Stimulated activated naive B cell treated with anti-CD40 and anti-IgM and Interleukin-4, amounts not matched to agents 10 μg/mL and 1 μg/mL and 100 μg/mL, for 72 hours (primary cell): ENCODE measurements around the gene GLRX5.

ENCODE experiments used
- ATAC-seq, 2 donors: fragments of 150-1000 bp; cut with Tn5 transposase; replicated peaks; 2 replicates each; pipeline ENCODE4 v1.10.0; 2021; ENCODE audit warnings: moderate library complexity in 1 of 2
- DNase-seq: peaks from one replicate; pipeline ENCODE4 v3.0.0; 2021
- H3K27ac Mint-ChIP-seq: one replicate; pipeline ENCODE4 v1.8.0; 2022; ENCODE audit warnings: mild to moderate bottlenecking, mixed read lengths
- H3K27me3 Mint-ChIP-seq, 2 donors: one replicate each; pipeline ENCODE4 v1.8.0; 2022; ENCODE audit warnings: mixed read lengths in 2 of 2
- H3K36me3 Mint-ChIP-seq, 2 donors: one replicate each; pipeline ENCODE4 v1.8.0; 2022; ENCODE audit warnings: mixed read lengths in 2 of 2, mild to moderate bottlenecking in 1 of 2
- H3K4me1 Mint-ChIP-seq, 2 donors: one replicate each; pipeline ENCODE4 v1.8.0; 2022; ENCODE audit warnings: mixed read lengths in 2 of 2, mild to moderate bottlenecking in 1 of 2
- H3K4me3 Mint-ChIP-seq, 2 donors: one replicate each; pipeline ENCODE4 v1.8.0; 2022; ENCODE audit warnings: mild to moderate bottlenecking in 2 of 2, mixed read lengths in 2 of 2, moderate library complexity in 1 of 2
- H3K9me3 Mint-ChIP-seq, 2 donors: one replicate each; pipeline ENCODE4 v1.8.0; 2022; ENCODE audit warnings: mixed read lengths in 2 of 2, mild to moderate bottlenecking in 1 of 2

GLRX5 gene

GRCh38 chr14:95494456-95494855 lies 40.4 kb upstream of the GLRX5 start:
- DNase-seq = no peak
- peak overlapping the region; percentile 10 to 36 for H3K4me3 Mint-ChIP-seq
- peaks cover 47 to 78% of the 10 kb centered on the region in 2 donors for H3K4me1 Mint-ChIP-seq
- H3K27me3 Mint-ChIP-seq = no peaks in the 10 kb centered on the region
- H3K9me3 Mint-ChIP-seq = peaks cover 0 to 2% of the 10 kb centered on the region in 2 donors
- peaks cover 17 to 42% of the 10 kb centered on the region in 2 donors for H3K36me3 Mint-ChIP-seq
- ATAC-seq = no peak
- H3K27ac Mint-ChIP-seq = peak overlapping the region; percentile 99

DNA sequence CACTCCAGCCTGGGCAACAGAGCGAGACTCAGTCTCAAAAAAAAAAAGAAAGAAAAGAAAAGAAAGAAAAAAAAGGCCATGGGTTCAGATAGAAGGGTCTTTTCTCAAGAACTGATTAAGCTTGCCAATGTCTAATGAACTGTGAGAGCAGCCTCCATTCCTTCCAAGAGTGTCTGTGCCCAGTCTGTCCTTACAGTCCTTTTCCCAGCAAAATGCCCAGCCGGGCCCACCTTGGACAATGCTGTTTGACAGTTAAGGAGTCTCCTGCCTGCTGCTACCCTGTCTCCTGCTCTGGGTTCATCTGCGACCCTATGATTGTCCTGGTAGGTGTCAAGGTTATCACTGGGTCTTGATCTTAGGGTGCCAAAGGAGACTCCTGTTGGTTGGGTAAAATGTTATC lies 39.8 kb upstream of the GLRX5 start:
- H3K4me3 Mint-ChIP-seq = peak overlapping the region; percentile 57 to 69
- H3K9me3 Mint-ChIP-seq = peaks cover 0 to 2% of the 10 kb centered on the region in 2 donors
- peaks cover 45 to 78% of the 10 kb centered on the region in 2 donors for H3K4me1 Mint-ChIP-seq
- H3K27ac Mint-ChIP-seq = peak overlapping the region; percentile 99
- DNase-seq = no peak
- H3K27me3 Mint-ChIP-seq = no peaks in the 10 kb centered on the region
- H3K36me3 Mint-ChIP-seq = peaks cover 17 to 44% of the 10 kb centered on the region in 2 donors
- ATAC-seq = peak; percentile 0 to 38

- peak overlapping the region; percentile 99 for H3K27ac Mint-ChIP-seq
- peaks cover 0 to 2% of the 10 kb centered on the region in 2 donors for H3K9me3 Mint-ChIP-seq
- DNase-seq = peak; percentile 82
- ATAC-seq = peak; percentile 92 to 95
- H3K4me1 Mint-ChIP-seq = peaks cover 48 to 78% of the 10 kb centered on the region in 2 donors
- H3K36me3 Mint-ChIP-seq = peaks cover 18 to 49% of the 10 kb centered on the region in 2 donors
- H3K4me3 Mint-ChIP-seq = peak overlapping the region; percentile 57 to 69
- H3K27me3 Mint-ChIP-seq = no peaks in the 10 kb centered on the region
These were observed 39.3 kb upstream of the GLRX5 start for GRCh38 chr14:95495538-95496025.

DNA sequence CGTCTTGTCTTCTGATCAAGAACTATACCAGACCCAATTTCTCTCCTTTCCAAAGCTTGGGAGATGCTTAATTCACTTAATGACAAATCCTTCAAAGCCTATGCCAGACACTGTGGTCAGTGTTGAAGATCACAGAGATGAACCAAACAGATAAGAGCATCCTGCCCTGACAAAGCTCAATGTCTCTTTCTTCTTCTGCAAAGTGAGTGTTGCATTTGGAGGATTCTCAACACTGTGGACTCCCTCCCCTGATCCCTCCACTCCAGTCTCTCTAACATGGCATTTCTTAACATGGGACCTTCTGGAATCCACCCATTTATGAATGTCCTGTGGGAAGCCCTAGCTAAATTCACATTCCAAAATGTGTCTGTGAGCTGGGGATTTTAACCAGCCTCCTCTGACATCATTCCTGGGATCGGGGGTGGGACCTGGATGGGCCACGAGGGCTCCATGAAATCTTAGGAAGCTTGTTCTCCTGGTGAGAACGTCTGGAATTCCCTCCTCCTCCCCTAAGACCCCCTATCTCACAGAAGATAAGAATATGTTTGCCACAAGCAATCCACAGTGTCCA lies 38.7 kb upstream of the GLRX5 start:
- H3K4me3 Mint-ChIP-seq = peak overlapping the region in 1 of 2 donors; percentile 34
- ATAC-seq (peak; percentile 28), DNase-seq (no peak)
- peak overlapping the region; percentile 99 for H3K27ac Mint-ChIP-seq
- H3K27me3 Mint-ChIP-seq = no peaks in the 10 kb centered on the region
- peaks cover 24 to 49% of the 10 kb centered on the region in 2 donors for H3K36me3 Mint-ChIP-seq
- H3K9me3 Mint-ChIP-seq = peaks cover 0 to 2% of the 10 kb centered on the region in 2 donors
- H3K4me1 Mint-ChIP-seq = peaks cover 49 to 78% of the 10 kb centered on the region in 2 donors

DNA sequence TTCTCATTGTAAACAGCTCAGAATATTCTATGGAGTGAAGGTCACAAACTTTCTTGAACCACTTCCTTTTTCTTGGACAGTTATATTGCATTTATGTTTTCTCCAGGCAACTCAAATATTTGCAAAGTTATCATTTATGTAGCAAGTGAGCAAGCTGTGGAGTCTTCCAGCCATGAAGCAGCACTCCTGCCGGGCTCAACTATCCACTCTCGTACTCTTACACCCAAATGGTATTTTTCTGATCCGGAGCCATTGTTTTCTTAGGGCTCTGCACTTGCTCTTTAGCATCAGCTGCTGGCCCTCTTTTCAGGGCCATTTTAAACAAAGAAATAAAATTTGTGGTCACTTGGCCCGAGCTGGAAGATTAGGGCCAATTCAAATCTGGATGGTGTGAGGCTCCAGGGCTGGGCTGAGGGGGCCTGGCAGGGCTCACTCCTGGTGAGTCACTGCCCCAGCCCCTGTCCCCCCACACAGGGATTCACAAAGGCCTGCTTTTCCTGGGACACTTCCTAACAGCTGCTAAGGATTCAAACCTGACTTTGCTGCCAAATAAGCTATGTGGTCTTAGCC lies 38.1 kb upstream of the GLRX5 start:
- H3K27ac Mint-ChIP-seq = peak overlapping the region; percentile 99
- no peak for DNase-seq
- peaks cover 21 to 48% of the 10 kb centered on the region in 2 donors for H3K36me3 Mint-ChIP-seq
- no peaks in the 10 kb centered on the region for H3K27me3 Mint-ChIP-seq
- H3K4me3 Mint-ChIP-seq = peak overlapping the region in 1 of 2 donors; percentile 34
- H3K9me3 Mint-ChIP-seq = peaks cover 0 to 1% of the 10 kb centered on the region in 2 donors
- ATAC-seq = no peak
- H3K4me1 Mint-ChIP-seq = peaks cover 50 to 83% of the 10 kb centered on the region in 2 donors

DNA sequence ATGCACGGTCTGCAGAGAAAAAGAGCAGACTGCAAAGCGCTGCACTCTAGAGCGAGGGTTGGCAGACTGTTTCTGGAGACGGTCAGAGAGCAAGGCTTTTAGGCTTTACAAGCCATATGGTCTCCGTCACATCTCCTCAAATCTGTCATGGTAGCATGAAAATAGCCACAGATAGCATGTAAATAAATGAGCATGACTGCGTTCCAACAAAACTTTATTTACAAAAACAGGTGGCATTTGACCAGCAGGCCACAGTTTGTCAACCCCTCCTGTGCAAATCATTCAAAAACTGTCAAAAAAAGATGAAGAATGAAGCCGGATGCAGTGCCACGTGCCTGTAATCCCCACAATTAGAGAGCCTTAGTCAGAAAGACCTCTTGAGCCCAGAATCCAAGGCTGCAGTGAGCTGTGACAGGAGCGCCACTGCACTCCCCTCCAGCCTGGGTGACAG lies 37.3 kb upstream of the GLRX5 start:
- no peaks in the 10 kb centered on the region for H3K27me3 Mint-ChIP-seq
- peaks cover 23 to 45% of the 10 kb centered on the region in 2 donors for H3K36me3 Mint-ChIP-seq
- H3K27ac Mint-ChIP-seq = no peak overlapping the region
- H3K9me3 Mint-ChIP-seq = no peaks in the 10 kb centered on the region
- H3K4me1 Mint-ChIP-seq = peaks cover 53 to 88% of the 10 kb centered on the region in 2 donors
- no peak overlapping the region for H3K4me3 Mint-ChIP-seq
- no peak for DNase-seq
- ATAC-seq = no peak

DNA sequence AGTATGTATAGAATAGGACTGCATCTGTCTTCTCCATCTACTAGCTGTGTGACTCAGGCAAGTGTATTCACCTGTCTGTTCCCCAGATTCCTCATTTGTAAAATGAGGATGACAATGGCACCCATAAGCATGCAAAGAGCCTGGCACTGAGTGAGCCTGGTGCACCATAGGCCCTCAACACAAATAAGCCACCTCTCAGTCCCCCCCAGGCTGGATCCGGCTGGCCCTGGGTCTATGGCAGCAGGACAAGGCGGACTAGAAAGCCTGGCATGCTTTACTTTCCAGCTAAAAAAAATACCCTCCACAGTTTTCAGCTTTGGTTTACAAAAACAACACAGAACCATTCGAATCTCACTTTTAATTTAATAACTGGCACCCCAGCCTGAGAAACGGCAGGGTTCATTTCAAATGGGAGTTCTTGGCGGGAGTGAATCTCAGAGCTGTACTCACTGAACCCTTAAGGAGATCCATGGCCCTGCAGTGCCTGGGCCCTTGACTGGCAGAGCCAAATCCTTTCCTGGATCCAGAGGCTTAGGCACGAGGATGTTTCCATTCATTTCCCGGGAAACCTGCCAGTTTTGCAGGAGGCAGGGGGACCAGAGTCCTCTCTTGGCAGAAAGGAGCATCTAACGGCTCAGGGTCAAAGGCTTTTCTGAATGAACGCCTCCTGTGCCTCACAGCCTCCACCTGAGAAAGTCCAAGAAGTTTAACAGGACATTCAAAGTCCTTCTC lies 36.1 kb upstream of the GLRX5 start:
- H3K4me3 Mint-ChIP-seq = no peak overlapping the region
- H3K9me3 Mint-ChIP-seq = no peaks in the 10 kb centered on the region
- peak overlapping the region; percentile 89 for H3K27ac Mint-ChIP-seq
- ATAC-seq = no peak
- DNase-seq = no peak
- peaks cover 20 to 47% of the 10 kb centered on the region in 2 donors for H3K36me3 Mint-ChIP-seq
- H3K4me1 Mint-ChIP-seq = peaks cover 61 to 95% of the 10 kb centered on the region in 2 donors
- H3K27me3 Mint-ChIP-seq = no peaks in the 10 kb centered on the region

DNA sequence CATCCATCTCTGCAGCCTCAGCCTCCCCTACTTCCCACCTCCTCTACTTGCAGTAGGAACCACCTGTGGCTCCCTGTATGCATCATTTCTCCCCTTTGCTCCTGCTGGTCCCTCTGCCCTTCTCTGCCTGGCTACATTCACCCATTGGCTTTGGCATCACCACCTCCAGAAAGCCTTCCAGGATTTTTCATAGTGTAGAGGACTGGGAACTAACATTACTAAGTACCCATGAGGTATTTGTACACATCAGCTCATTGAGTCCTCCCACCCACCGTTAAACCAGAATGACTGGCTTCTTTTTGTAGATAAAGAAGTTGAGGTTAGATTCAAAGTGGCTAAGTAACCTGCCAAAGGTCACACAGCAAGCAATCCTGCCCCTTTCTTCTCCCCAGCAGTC lies 35.5 kb upstream of the GLRX5 start:
- Mint-ChIP-seq H3K9me3 (no peaks in the 10 kb centered on the region), H3K36me3 (peaks cover 22 to 45% of the 10 kb centered on the region in 2 donors), H3K4me3 (peak overlapping the region; percentile 32 to 62), H3K27ac (peak overlapping the region; percentile 89), H3K4me1 (peaks cover 60 to 95% of the 10 kb centered on the region in 2 donors), H3K27me3 (no peaks in the 10 kb centered on the region)
- ATAC-seq (peak; percentile 23 to 36), DNase-seq (no peak)

DNA sequence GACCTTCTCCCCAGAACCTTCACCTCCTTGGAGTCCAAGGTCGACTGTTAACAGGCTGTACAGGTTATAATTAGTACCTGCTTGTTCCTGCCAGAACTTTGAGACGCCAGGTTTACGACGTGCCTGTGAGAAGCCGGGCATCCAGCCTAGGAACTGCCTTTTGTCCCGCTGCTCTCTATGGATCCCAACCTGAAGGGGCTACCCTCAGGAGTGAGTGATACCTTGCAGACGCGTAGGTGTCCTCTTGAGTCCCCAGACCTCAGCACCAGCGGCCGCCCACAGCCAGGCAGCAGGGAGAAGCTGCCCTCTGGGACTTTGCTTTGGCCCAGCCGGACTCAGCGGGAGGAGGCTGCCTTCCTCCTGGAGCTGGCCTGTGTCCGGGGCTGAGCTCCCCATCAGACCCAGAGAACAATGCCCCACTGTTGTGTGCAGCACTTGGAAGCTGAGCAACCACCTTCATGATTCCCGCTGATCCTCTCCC lies 34.6 kb upstream of the GLRX5 start:
- Mint-ChIP-seq H3K27ac (peak overlapping the region; percentile 81), H3K4me3 (peak overlapping the region in 1 of 2 donors; percentile 32)

DNA sequence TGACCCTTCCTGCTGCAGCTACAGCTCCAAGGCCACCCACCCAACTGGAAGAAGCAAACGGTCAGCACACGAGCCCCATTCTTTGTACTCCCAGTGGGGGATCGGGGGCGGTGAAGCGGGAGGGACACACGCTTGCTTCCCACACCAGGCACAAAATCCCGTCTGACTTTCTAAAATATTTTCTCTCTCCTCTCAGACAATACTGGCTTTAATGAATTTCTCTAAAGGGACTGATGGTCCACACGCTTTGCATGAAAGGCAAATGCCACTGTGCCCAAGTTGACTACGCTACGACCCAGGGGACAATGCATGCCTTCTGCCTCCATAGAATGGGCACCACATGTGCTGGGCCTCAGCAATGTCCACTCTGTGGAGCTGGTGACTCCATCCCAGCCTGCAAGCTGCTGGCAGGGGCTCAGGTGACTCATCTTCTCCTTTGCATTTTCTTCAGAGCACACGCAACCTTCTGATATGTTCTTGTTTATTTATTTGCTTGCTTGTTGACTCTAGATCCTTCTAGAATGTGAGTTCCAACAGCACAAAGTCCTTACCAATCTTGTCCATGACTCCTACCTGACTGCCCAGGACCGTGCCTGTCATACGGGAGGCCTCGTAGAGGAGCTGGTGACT lies 34.0 kb upstream of the GLRX5 start:
- Mint-ChIP-seq H3K27ac (peak overlapping the region; percentile 81), H3K9me3 (no peaks in the 10 kb centered on the region), H3K27me3 (no peaks in the 10 kb centered on the region), H3K4me3 (peak overlapping the region in 1 of 2 donors; percentile 19), H3K4me1 (peaks cover 53 to 95% of the 10 kb centered on the region in 2 donors), H3K36me3 (peaks cover 26 to 40% of the 10 kb centered on the region in 2 donors)
- no peak for ATAC-seq
- DNase-seq = no peak

More for the DNA sequence above, 34.6 kb upstream of the GLRX5 start:
- DNase-seq (no peak), ATAC-seq (no peak)
- H3K4me1 Mint-ChIP-seq = peaks cover 56 to 95% of the 10 kb centered on the region in 2 donors
- H3K27me3 Mint-ChIP-seq = no peaks in the 10 kb centered on the region
- H3K9me3 Mint-ChIP-seq = no peaks in the 10 kb centered on the region
- H3K36me3 Mint-ChIP-seq = peaks cover 26 to 43% of the 10 kb centered on the region in 2 donors

DNA sequence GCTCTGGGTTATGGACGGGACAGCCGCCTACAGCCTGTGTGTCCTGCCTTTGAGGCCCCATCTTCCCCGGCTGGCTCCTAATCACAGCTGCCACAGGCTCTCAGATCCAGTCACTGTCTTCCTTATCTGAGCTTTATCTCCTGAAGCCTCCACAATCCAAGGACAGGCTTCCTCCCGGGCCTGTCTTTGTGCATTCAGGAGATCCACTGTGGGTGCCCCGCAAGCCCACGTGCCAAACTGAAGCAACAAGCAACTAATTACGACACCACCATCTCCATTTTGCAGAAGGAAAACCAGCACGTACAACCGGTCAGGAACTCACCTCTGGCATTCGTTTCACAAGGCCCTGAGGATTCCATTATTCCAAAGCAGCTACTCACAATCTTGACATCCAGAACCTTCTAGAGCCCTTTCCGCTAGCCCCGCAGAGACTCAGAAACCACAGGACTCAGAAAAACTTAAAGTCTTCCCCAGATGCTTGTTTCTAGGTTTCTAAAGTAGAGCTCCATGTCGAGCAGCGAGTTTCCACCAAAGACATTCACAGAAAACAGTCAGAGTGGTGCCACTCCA lies 32.4 kb upstream of the GLRX5 start:
- Mint-ChIP-seq H3K4me1 (peaks cover 54 to 93% of the 10 kb centered on the region in 2 donors), H3K9me3 (no peaks in the 10 kb centered on the region), H3K27ac (peak overlapping the region; percentile 84), H3K36me3 (peaks cover 32 to 50% of the 10 kb centered on the region in 2 donors), H3K27me3 (no peaks in the 10 kb centered on the region), H3K4me3 (no peak overlapping the region)
- ATAC-seq (no peak), DNase-seq (no peak)

DNA sequence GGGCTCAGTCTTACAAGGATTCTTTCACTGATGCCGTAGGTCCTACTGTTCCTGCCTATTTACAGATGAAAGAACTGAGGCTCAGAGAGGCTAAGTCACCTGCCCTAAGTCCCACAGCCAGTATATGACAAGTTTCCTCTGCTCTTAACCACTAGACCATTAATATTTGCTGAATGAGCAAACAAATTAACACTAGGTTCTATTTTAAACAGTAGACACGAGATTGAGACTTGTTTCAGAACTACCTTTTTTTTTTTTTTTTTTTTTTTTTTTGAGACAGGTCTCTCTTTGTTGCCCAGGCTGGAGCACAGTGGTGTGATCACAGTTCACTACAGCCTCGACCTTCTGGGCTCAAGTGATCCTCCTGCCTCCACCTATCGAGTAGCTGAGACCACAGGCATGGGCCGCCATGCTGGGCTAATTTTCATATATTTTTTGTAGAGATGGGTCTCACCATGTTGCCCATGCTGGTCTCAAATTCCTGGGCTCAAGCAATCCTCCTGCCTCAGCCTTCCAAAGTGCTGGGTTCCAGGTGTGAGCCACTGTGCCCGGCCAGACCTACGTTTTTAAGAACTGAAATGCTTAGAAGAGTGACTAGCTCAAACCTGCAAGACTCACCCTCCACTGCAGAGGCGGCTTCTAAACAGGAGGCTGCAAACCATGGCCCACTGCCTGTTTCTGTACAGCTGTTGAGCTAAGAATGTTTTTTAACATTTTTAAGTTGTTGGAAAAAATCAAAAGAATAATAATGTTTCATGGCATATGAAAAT lies 31.3 kb upstream of the GLRX5 start:
- Mint-ChIP-seq H3K27me3 (no peaks in the 10 kb centered on the region), H3K4me3 (no peak overlapping the region), H3K36me3 (peaks cover 37 to 54% of the 10 kb centered on the region in 2 donors), H3K4me1 (peaks cover 55 to 94% of the 10 kb centered on the region in 2 donors), H3K9me3 (no peaks in the 10 kb centered on the region), H3K27ac (peak overlapping the region; percentile 51)
- ATAC-seq = peak; percentile 54 to 56
- DNase-seq = no peak
